HT1080 (cell line): Measurements from ENCODE around the gene APRT. TPM values are rescaled to one million over a fixed set of nuclear protein-coding genes. Genes with fewer than 3 reads are reported as not detected.

ENCODE experiments used
- DNase-seq: peaks from one replicate; pipeline ENCODE4 v3.0.0-alpha.2; 2015; ENCODE audit warnings: low read depth
- total RNA-seq: library from RNA; depleted of rRNA; stranded (reverse); fragments of >200 nt; shearing (Covaris generic); gene quantifications from 2 replicates; pipeline ENCODE4 v1.2.3, GENCODE V29; 2014

Gene APRT
- total RNA-seq, 1 experiment from 2014 or later: 374 TPM

DNA sequence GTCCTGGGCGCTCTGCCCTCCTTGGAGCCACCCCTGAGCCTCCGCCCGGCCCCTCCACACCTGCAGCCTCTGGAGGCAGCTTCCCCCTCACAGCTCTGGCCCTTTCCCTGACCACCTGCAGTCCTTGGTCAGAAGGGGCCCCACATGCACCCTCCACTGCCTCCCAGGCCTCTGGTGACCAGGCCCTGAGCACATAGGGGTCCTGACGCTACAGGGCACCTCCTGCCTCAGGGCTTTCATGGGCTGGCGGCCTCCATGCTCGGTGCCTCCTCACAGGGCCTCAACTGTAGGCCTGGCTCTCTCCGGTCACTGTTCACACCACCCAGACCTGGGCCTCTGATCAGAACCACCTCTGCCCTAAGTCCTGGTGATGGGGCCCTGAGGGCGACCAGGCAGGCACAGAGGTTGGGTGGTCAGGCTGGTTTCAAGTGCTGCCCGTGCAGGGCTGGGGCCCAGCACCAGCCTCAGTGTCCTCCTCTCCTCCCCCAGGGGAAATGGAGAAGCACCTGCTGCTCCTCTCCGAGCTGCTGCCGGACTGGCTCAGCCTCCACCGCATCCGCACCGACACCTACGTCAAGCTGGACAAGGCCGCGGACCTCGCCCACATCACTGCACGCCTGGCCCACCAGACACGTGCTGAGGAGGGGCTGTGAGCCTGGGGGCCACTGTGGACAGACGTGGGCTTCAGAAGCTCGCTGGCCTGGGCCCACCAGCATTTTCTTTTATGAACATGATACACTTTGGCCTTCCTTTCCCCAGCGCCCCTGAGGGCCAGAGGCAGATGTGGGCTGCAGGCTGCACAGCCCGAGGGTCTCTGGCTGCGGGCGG, 3.9 kb downstream of the APRT start:
- DNase-seq: no peak

DNA sequence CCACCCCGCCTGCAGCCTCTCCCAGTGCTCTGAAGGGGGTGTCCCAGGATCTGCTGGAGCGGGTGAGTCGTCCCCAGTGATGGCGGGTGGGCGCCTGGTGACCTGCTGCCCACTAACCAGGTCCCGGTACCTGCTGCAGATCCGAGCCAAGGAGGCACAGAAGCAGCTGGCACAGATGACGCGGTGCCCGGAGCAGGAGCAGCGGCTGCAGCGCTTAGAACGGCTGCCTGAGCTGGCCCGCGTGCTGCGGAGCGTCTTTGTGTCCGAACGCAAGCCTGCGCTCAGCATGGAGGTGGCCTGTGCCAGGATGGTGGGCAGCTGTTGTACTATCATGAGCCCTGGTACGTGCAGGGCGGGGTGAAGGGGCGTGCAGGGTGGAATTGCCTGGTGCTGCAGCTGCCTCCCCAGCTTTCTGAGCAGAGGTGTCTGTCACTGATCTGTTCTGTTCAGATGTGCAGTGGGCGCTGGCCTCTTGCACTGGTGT, 4.5 kb downstream of the APRT start:
- no peak for DNase-seq

DNA sequence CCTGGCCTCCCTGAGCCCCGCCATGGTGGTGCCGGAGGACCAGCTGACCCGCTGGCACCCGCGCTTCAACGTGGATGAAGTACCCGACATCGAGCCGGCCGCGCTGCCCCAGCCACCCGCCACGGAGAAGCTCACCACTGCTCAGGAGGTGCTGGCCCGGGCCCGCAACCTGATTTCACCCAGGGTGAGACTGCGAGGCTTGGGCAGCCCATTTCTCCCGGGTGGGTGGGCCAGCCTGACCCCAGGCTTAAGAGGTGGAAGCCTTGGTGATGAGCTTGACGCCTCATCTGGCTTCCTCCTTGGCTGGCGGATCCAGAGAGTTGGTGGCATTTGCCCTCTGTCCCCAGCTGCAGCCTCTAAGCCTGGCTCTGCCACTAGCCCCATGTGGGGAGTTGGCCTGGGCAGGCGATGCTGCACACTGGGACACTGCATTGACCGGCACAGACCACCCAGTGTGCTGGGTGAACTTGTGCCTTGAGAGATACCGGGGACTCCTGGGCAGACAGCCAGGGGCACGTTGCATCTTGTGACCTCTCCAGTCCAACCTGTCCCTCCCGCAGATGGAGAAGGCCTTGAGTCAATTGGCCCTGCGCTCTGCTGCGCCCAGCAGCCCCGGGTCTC, 5.1 kb downstream of the APRT start:
- no peak for DNase-seq

DNA sequence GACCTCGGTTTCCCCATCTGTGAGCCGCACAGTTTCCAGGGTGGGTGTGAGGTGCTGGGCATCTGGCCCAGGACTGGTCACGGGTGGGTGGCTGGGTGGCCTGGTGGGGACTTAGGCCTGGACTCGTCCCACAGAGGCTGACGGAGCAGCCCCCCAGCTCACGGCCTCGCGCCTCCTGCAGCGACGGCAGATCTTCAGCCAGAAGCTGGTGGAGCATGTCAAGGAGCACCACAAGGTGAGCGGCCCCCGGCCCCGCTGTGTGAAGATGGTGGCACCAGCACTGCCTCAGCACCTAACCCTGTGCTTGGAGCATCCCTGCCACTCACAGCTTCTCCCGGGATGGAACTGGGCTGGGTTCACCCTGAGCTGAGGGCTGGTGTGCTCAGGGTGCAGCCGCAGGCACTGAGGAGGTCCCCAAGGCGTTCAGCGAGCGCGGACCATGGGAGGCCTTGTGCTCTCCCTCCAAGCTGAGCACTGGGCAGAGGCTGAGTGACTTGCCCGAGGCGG, 5.8 kb downstream of the APRT start:
- DNase-seq: no peak

DNA sequence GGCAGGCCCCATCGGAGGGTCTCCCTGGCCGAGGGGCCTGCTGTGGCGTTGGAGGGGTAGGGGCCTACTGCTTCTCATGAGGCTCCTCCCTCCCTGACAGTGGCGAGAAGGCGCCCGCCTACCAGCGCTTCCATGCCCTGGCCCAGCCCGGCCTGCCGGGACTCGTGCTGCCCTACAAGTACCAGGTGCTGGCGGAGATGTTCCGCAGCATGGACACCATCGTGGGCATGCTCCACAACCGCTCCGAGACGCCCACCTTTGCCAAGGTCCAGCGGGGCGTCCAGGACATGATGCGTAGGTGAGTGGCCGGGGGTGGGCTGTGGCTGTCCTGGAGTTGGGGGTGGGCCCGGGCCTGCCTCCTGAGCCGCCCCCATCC, 6.4 kb downstream of the APRT start:
- DNase-seq: no peak

DNA sequence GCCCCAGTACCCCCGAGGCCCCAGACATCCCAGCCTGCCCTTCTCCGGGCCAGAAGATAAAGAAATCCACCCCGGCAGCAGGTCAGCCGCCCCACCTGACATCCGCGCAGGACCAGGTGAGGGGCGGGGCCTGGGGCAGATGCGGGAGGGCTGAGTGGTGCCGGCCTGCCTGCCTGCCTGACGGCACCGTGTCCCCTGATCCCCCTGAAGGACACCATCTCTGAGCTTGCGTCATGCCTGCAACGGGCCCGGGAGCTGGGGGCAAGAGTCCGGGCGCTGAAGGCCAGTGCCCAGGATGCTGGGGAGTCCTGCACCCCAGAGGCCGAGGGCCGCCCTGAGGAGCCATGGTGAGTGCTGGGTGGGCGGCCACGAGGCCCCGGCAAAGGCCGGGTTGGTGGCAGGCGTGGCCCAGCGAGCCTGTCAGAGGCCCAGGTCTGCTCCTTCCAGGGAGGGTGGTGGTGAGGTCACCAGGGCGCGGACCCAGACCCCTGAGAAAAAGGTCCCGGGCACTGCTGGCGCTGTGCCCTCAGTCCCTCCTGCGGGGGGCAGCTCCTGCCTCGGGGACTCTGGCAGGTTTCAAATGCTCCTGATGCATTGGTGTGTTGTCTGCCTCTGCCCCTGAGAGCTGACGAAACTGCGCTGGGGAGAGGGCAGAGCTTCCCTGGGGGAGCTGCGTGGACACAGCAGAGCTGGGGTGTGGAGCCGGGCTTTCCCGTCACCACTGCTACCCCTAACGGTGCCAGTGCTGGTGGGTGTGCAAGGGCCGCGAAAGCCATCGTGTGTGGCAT, 7.0 kb downstream of the APRT start:
- DNase-seq: no peak

DNA sequence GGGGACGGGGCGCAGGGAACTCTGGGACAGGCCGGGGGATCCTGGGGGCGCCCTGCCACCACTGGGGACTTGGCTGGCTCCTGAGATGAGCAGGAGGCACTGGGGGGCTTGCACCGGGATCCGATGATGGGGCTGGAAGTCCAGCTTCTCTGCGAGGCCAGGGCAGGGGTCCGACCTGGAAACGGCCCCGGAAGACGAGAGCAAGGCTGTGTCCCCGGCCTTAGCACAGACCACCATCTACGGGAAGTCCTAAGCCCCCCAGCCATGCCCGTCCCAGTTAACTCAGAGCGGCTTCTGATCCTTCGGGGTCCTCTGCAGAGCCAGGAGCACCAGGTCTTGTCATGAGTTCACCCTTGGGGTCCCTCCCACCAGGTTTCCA, 7.6 kb downstream of the APRT start:
- DNase-seq: no peak

DNA sequence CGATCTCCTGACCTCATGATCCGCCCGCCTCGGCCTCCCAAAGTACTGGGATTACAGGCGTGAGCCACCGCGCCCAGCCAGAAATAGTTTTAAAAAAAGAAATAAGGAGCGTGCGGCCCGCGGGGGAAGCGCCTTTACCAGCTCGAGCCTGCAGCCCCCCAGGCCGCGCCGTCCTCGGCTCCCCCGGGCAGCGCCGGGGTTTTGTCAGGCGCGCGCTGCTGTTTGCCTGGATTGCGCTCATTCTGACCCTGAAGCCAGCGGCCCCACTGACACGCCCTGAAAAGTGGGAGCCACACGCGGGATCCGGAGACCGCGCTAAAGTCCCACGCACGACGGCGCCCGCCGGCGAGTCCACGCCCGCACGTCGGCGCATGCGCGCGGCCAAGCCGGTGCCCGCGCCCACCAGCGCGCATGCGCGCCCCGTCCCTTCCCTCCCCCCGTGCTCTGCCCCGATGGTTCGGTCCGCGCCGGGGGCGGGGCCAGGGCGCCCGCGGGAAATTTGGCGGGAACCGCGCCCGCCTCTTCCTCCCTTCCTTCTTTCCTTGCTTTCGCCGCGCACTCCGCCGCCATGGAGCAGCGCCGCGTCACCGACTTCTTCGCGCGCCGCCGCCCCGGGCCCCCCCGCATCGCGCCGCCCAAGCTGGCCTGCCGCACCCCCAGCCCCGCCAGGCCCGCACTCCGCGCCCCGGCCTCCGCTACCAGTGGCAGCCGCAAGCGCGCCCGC, 8.3 kb downstream of the APRT start, which contains the start of gene CDT1:
TSS of gene CDT1 (plus strand) at position 526 of the 724 bp plus-strand sequence. CDS start at position 569, 43 bp downstream.
- peak; percentile 70 for DNase-seq

DNA sequence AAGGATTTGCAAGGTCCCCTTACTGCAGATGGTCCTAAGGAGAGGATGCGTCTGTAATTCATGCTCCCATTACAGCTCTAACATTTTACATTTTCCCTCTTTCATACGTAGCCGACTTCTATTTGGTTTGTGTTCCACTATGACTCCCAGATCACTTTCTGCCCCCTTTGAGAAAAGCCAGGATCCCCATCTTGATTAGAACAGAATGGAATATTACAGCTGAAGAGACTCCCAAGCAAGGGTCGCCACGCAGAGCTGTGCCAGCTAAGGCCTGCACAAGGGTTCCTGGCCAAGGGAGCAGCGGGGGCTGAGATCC, 11.5 kb downstream of the APRT start:
- no peak for DNase-seq

DNA sequence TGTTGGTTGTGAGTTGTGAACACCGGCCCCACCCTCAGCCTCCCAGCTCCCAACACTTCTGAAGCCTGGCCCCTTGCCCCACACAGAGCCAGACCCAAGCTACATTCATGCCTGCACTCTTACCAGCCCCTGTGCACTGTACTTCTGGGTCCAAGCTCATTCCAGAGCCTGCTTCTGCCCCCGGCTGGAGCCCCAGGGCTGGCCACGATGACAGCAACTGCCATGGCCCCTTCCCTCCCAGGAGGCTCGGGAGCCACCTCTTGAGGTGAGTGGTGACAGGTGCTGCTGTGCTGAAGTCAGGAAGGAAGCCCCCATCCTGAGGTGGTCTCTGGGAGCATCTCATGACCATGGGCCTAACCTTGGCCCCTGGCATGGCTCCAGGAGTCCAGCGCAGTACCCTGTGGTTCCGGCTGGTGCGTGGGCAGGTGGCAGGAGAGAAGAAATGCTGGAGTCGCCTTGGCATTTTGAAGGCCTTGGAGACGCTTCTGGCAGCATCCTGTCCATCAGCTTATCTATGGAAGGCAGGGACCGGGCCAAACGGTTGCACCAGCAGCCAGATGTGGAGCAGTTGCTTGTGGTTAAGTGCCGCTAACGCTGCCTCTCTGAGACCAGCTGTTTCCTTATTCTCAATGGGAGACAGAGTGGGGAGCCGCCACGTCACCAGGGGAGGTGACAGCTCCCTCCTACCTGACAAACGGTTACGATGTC, 12.0 kb downstream of the APRT start:
- DNase-seq: no peak

DNA sequence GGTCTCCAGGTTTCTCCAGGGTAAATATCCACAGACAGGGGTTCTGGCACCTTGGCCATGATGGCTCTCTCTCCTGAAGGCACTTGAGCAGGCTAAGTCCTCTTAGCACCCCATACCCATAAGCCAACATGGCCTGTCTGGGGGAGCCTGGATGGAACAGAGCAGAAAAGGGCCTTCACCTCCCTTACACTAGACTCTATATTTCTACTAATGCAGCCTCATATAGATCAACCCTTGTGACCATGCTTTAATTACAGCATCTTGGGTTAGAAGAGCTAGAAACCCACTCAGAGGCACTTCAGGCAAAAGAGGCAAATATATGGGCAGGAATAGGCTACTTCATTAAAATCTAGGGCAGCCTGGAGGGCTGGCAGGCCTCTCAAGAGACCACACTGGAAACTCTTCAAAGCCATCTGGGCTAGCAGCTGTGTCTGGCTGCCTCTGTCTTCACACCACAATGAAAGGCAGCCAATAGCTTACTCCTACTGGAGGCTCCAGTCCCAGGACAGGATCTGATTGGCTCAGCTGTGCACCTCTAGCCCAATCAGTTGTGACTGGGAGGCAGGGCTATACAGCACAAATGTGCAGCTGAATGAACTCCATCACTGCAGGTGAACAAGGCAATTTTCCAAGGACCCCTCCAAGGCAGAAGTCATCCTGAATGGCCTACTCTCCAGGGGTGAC, 12.8 kb downstream of the APRT start:
- DNase-seq: no peak

DNA sequence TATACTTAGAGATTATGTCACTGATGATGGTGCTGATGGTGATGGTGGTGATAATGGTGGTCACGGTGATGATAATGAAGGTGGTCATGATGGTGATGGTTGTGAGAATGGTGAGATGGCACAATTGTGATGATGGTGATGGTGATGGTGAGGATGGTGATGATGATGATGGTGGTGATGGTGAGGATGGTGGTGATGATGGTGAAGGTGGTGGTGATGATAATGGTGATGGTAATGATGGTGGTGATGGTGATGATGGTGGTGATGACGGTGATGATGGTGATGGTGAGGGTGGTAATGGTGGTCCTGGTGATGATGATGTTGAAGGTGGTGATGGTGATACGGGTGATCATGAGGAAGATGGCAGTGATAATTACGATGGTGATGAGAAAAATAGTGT, 13.7 kb downstream of the APRT start:
- no peak for DNase-seq

DNA sequence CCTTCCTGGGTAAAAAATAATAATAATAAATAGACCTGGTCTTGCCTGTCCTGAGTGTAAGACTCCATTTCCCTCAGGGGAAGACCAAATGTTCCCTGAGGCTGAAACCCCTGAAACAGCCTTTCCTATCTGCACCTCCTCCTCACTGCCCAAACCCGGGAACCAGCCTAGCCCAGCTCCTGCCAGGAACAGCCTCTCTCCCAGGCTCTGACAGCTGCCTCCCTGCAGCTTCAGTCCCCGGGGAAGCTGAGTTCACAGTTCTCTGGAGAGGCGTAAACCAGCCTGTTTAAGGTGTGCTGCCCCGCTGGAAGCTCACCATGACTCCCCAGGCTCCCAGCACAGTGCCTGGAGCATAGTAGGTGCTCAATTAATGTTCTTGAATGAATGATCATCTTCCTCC, 15.4 kb downstream of the APRT start:
- DNase-seq: no peak

DNA sequence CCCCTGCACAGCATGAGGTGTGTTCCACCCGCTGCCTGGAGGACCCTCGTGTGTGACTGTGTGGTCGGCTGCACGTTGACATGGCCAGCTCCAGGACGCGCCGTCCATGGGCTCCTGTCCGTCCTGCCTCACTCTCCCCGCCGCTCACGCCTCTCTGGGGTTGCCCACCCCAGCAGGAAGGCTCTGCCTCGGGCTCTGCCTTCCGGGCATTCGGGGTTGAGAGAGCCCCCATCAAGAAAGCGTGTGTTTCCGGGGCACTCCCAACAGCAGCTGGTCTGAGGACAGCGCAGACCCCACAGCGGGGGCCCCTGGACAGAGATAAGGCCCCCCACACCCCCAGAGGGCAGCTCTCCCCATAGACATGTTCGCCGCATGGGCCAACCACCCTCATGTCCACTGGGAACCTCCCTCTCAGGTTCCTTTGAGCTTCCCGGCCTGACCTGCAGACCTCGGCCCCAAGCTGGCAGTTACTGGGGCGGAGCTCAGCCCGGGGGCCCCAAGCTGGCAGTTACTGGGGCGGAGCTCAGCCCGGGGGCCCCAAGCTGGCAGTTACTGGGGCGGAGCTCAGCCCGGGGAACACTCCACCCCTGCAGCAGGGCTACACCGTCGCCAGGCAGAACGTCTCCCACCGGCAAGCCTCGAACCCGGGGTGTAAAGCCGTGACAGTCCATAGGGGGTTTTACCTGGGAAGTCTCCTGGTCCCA, 18.3 kb downstream of the APRT start:
- DNase-seq: no peak

DNA sequence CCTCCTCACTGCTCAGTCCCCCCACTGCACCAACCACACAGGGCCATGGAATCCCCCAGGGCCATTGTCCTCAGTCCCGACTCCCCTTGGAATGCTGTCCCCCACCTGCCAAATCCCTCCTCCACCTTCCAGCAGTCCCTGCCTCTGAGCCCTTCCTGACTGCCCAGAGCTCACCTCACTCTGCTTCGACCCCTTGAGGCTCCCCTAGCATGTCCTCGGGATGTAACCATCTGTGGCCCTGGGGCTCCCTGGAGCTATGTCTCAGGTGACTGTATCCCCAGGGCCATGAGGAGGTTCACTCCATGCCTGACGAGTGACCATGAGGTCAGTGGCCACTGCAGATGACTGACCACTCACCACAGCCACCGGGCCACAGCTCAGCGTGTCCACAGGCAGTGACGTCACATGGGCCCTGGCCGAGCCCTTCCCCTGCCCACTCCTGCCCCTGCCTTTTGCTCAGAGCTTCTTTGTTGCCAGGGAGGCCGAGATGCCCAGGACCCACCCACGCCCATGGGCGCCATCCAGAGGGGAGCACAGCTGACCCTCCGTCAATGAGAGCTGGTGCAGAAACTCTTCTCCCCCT, 19.0 kb downstream of the APRT start:
- DNase-seq: no peak

DNA sequence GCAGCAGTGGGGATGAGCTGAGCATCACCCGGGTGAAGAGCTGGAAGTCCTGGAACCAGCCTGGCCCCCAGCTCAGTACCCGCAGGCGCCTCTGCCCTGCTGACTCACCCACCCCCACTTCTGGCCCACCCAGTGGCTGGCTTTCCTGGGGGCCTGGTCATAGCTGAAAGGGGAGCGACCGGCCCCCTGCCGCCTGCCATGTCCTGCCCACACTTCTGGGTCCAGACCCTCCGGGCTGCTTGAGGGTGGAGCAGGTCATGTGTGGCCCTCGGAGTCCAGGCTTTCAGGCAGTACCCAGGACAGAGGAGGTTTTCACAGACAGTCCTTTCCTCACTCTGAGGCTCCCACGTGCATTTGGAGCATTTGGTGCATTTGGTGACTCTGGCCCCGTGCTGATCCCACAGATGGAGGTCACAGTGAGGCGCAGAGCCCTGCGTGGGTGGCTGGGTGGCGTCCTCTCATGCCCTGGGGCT, 19.6 kb downstream of the APRT start:
- DNase-seq: no peak

DNA sequence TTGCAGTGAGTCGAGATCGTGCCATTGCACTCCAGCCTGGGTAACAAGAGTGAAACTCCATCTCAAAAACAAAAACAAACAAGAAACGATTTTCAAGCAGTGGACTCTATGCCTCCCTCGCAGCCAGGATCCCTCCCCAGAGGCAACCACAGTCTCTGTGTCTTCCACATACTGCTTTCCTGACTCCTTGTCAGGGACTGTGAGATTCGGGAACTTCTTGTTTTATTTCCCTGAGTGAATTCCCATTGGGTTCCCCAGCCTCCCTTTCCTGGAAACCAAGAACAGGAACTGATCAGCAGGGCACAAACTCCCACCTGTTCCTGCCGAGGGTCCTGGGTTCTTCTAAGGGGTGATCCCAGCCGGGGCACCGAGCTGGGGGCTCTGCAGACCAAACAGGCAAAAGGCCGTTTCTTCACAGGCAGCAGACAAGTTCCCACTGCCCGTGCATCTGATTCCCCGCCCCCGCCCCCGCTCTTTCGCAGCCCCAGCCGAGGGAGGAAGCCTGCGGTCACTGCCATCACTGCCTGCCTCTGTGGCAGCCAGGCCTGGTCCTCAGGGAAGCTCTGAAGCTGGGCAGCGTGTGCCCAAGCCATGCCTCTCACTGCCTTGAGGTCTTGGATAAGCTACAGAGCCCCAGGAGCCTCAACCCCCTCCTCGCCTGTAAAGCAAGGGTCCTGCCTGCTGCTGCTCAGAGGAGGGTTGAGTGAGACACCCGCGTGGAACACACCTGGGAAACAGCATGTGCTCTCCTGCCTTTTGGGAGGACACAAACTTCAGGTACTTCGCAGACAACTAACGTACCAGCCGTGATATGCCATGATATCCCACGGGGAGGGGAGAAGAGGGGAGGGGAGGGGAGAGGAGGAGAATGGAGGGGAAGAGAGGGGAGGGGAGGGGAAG, 21.2 kb downstream of the APRT start:
- no peak for DNase-seq

DNA sequence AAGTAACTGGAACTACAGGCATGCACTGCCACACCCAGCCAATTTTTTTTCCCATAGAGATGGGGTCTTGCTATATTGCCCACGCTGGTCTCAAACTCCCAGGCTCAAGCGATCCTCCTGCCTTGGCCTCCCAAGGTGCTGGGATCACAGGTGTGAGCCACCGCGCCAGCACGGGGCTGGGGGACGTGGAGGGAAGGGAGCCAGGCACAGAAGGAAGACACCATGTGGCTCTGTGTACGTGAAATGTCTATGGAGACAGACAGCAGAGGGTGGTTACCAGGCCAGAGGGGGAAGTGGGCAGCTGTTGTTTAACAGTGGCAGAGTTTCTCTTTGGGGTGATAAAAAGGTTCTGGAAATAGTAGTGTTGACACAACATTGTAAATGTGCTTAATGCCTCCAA, 22.1 kb downstream of the APRT start:
- DNase-seq: no peak
